ENCODE results near the gene BAMBI. TPM values are rescaled to one million over a fixed set of nuclear protein-coding genes. Genes with fewer than 3 reads are reported as not detected.
"Not testable (repeated sequence)": the region's sequence is repeated elsewhere in the genome, so short reads cannot be mapped to it uniquely, and the experiment has no call there.

Gene BAMBI
- total RNA-seq, 1 donor from 2014 or later, result 5.8 TPM

DNA sequence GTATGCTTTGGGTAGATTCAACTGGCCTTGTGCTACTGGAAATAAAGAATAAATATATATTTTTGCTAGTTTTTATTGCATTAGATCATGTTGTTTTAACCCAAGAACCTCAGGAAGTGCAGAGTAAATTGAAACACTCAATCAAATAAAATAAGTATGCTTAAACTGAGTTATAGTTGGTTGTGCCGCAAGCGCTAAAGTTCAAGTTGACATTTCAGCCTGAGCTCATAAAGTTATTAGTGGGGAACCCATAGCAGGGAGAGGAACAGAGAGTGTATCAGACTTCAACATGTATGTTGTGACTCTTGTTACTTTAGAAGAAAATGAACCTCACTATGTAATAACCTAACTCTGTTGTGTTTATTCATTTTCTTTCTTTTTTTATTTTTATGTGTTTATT is 25.2 kb upstream of the BAMBI start:
- Mint-ChIP-seq H3K4me1 (ENCODE audit: low read depth, unreplicated experiment) (peaks cover 5% of the 10 kb centered on the region), H3K36me3 (ENCODE audit: unreplicated experiment) (peaks cover 4% of the 10 kb centered on the region), H3K27me3 (ENCODE audit: unreplicated experiment) (peaks cover 5% of the 10 kb centered on the region), H3K9me3 (ENCODE audit: unreplicated experiment) (peaks cover 2% of the 10 kb centered on the region), H3K4me3 (ENCODE audit: unreplicated experiment) (no peak overlapping the region), H3K27ac (ENCODE audit: unreplicated experiment) (no peak overlapping the region)
- no peak for DNase-seq
- TF ChIP-seq, protein P1, sequence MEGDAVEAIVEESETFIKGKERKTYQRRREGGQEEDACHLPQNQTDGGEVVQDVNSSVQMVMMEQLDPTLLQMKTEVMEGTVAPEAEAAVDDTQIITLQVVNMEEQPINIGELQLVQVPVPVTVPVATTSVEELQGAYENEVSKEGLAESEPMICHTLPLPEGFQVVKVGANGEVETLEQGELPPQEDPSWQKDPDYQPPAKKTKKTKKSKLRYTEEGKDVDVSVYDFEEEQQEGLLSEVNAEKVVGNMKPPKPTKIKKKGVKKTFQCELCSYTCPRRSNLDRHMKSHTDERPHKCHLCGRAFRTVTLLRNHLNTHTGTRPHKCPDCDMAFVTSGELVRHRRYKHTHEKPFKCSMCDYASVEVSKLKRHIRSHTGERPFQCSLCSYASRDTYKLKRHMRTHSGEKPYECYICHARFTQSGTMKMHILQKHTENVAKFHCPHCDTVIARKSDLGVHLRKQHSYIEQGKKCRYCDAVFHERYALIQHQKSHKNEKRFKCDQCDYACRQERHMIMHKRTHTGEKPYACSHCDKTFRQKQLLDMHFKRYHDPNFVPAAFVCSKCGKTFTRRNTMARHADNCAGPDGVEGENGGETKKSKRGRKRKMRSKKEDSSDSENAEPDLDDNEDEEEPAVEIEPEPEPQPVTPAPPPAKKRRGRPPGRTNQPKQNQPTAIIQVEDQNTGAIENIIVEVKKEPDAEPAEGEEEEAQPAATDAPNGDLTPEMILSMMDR (IDR thresholded peaks at IDR 0.05; ENCODE audit: partially characterized antibody, unreplicated experiment), result no peak

DNA sequence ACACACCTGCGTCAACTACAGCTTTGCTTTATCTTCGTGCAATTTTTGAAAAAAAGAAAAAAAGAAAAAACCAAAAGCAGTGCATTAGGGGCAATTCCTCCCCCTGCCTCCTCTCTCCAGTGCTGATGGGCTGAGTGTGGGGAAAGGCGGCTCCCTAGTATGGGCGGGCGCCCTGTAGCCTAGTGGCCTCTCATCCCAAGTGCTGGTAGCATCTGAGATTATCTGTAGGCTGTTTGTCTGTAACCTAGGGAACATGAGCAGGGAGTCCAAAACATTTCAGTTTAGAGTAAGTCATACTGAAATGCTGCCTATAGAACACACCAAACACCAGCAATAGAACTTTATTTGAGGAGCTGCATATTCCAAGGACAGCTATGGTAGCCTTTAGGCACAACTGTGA is 24.6 kb upstream of the BAMBI start:
- Mint-ChIP-seq H3K27me3 (ENCODE audit: unreplicated experiment) (peaks cover 6% of the 10 kb centered on the region), H3K4me1 (ENCODE audit: low read depth, unreplicated experiment) (peaks cover 5% of the 10 kb centered on the region), H3K4me3 (ENCODE audit: unreplicated experiment) (no peak overlapping the region), H3K9me3 (ENCODE audit: unreplicated experiment) (peaks cover 2% of the 10 kb centered on the region), H3K36me3 (ENCODE audit: unreplicated experiment) (peaks cover 4% of the 10 kb centered on the region), H3K27ac (ENCODE audit: unreplicated experiment) (no peak overlapping the region)
- TF ChIP-seq, protein P1 (IDR thresholded peaks at IDR 0.05; ENCODE audit: partially characterized antibody, unreplicated experiment), result no peak
- DNase-seq, result no peak

DNA sequence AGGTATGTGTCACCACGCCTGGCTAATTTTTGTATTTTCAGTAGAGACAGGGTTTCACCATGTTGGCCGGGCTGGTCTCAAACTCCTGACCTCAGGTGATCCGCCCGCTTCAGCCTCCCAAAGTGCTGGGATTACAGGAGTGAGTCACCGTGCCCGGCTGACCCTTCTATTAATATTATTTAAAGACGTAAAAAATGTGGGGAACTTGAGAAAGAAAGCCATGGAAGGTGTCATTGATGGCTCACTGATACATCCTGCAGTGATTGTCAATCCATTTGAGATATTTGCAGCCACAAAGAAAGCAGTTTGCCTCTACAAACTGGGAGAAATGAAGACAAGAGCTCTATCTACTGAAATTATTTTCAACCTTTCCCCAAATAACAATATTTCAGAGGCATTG is 18.5 kb upstream of the BAMBI start:
- H3K27me3 Mint-ChIP-seq (ENCODE audit: unreplicated experiment), result peaks cover 15% of the 10 kb centered on the region
- H3K4me3 Mint-ChIP-seq (ENCODE audit: unreplicated experiment); DNase-seq; H3K9me3 Mint-ChIP-seq (ENCODE audit: unreplicated experiment); H3K4me1 Mint-ChIP-seq (ENCODE audit: low read depth, unreplicated experiment); H3K36me3 Mint-ChIP-seq (ENCODE audit: unreplicated experiment); H3K27ac Mint-ChIP-seq (ENCODE audit: unreplicated experiment): not testable (repeated sequence)

DNA sequence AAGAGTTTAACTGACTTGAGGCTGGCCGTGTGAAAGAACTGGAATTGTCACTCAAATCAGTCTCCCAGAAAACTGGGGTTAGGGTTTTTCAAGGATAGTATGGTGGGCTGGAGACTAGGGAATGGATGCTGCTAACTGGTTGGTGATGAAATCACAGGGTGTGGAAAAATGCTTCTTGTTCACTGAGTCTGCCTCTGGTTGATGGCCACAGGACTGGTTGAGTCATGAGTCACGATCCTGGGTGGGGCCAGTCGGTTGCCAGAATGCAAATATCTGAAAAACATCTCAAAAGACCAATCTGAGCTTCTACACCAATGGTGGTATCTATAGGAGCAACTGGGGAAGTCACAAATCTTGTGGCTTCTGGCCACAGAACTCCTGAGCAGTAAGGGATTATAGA is 16.3 kb upstream of the BAMBI start:
- Mint-ChIP-seq H3K9me3 (ENCODE audit: unreplicated experiment) (no peaks in the 10 kb centered on the region), H3K4me3 (ENCODE audit: unreplicated experiment) (no peak overlapping the region), H3K4me1 (ENCODE audit: low read depth, unreplicated experiment) (no peaks in the 10 kb centered on the region), H3K27me3 (ENCODE audit: unreplicated experiment) (peaks cover 10% of the 10 kb centered on the region), H3K36me3 (ENCODE audit: unreplicated experiment) (no peaks in the 10 kb centered on the region), H3K27ac (ENCODE audit: unreplicated experiment) (no peak overlapping the region)
- TF ChIP-seq, protein P1 (IDR thresholded peaks at IDR 0.05; ENCODE audit: partially characterized antibody, unreplicated experiment), result no peak
- DNase-seq, result no peak

DNA sequence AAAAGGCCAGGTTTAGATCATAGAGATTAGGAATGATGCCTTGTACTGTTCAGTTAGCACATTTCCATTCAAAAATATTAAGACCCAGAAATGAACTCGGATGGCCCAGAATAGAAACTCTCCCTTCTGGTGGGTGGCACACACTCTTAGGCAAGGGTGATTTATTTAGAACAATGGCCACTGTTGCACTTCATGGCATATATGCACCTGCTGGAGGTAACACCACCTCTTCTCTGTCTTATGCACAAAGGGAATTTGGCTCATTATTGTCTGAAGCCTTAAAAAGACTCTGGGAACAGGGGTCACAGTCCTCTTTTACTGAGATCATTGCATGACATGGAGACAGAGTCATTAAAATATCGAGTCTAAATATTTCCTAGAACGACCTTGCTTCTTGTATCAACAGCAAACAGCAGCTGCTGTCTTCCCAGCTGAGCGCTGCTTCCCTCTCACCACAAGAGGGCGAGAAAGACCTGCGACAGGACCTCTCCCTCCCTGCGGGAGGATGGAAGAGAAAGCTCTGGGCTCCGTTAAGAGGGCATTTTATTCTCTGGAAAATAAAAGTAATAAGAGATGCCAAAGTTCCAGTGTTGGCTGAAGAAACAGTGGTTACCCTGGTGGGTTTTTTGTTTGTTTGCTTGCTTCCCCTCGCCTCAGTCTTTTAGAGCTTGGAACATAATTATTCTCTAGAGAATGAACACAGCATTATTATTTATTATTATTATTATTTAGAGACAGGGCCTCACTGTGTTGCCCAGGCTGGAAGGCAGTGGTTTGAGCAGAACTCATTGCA is 13.5 kb upstream of the BAMBI start:
- H3K27me3 Mint-ChIP-seq (ENCODE audit: unreplicated experiment), result peaks cover 14% of the 10 kb centered on the region
- peak; percentile 85 for DNase-seq
- peaks cover 10% of the 10 kb centered on the region for H3K4me1 Mint-ChIP-seq (ENCODE audit: low read depth, unreplicated experiment)
- H3K9me3 Mint-ChIP-seq (ENCODE audit: unreplicated experiment), result no peaks in the 10 kb centered on the region
- no peak overlapping the region for H3K4me3 Mint-ChIP-seq (ENCODE audit: unreplicated experiment)
- no peaks in the 10 kb centered on the region for H3K36me3 Mint-ChIP-seq (ENCODE audit: unreplicated experiment)
- no peak overlapping the region for H3K27ac Mint-ChIP-seq (ENCODE audit: unreplicated experiment)
- TF ChIP-seq, protein P1 (IDR thresholded peaks at IDR 0.05; ENCODE audit: partially characterized antibody, unreplicated experiment), result peak; percentile 87

All from glutamatergic neuron (in vitro differentiated cells).